HL-60 (cell line): Measurements from ENCODE around the gene USP3.

Experiments used
- CTCF ChIP-seq: IDR thresholded peaks from one replicate; pipeline ENCODE4 v1.5.1; 2011; ENCODE audit warnings: low read length, control low read depth, inconsistent platforms; ENCODE audit not compliant: insufficient read depth
- GABPA ChIP-seq: IDR thresholded peaks from 2 replicates; pipeline ENCODE4 v1.6.1; 2012; ENCODE audit warnings: low read depth
- POLR2AphosphoS5 ChIP-seq: IDR thresholded peaks from 2 replicates; pipeline ENCODE4 v1.6.1; 2012; ENCODE audit warnings: low read depth
- REST ChIP-seq: IDR thresholded peaks from 2 replicates; pipeline ENCODE4 v1.6.1; 2012; ENCODE audit warnings: low read depth; ENCODE audit not compliant: insufficient replicate concordance

GRCh38 chr15:63603516-63603915 is 99.1 kb downstream of the USP3 start:
- no peak for TF ChIP-seq POLR2AphosphoS5
- TF ChIP-seq CTCF: no peak
- TF ChIP-seq GABPA: no peak
- no peak for TF ChIP-seq REST
